ENCODE measurements around the gene CH25H.

Gene CH25H

DNA sequence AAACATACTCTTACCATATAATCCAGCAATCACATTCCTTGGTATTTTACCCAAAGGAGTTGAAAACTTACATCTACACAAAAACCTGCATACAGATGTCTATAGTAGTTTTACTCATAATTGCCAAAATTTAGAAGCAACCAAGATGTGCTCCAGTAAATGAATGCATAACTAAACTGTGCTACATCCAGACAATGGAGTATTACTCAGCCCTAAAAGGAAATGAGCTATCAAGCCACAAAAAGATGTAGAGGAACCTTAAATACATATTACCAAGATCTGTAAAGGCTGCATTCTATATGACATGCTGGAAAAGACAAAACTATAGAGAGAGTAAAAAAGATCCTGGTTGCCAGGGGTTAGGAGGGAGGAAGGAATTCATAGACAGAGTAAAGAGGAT is 21.8 kb upstream of the CH25H start:
- DNase-seq: no peak

DNA sequence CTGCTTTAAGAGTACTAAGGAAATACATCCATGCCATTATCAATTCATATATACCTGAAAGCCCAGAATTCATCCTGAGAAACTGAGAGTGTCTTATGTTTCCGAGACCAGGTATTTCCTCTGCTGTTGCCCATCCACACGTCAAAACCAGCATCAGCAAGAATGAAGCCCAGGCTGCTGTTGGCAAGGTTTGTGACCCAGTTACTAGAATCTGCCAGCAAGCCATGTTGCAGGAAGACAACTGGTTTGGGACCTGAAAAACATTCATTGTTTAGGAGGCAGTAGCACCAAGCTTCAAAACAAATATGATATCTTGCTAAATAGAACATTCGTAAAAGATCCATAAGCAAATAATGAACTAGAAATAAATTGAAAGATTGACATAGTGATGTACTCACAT is 21.0 kb upstream of the CH25H start:
- no peak for DNase-seq

DNA sequence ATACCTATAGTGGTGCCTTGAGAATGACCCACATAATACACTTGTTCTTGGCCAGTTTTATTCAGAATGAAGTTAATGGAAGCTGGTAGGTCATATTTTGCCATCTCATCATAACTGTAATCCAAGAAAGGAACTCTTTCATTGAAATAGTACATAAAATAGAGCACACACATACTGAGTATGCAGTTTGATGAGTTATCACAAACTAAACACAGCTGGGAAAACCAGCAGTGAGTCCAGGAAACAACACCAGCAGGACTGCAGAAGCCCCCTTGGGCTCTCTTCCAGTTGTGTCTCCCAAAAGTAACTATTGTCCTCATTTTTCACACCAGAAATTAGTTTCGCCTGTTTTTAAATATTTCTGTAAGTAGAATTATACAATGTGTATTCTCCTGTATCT is 19.8 kb upstream of the CH25H start:
- DNase-seq: no peak

DNA sequence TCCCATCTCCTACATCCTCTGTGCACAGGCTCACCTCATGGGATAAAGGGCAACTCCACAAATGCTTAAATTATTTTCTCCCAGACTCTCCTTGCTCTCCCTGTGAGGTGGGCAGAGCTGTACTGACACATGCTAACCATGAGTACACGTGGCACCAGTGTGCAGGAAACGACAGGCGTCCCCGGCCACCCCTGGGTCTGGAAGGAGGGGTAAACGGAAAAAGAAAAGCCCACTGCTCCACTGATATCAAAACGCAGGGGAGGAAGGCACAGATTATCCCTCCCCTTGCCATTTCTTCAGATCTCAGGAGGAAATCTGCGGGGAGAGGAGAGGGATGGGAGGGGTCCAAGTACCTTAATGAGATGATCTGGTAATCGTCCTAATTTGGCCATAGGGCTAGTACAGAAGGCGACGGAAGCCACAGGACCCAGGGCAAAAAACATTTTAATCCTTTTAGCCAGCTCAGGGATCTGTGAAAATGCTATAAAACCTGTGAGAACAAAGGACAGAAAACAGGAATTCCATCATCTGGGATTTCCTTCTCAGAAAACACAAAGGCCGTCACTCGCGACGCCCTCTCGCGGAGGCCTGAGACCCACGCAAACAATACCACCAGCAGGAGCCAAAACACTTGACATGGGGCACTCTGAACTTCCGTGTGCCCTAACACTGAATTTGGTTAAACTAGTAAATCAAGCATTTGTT is 17.8 kb upstream of the CH25H start:
- no peak for DNase-seq

DNA sequence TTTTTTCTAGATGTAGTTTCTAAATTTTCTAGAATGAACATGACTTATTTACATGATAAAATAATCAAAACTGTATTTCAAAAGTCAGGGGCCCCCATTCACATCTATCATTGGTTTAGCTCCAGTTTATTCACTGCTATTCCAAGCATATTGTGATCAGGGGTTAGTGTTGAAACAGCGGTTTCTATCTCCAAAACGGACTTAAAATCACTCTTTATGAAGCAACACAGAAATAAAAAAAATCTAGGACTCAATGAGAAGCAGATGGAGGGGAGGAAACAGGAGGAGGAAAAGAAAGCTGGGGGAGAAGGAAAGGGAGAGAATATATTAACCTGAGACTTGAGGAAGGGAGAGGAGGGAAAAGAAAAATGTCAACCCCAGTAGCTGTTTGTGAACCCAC is 14.8 kb upstream of the CH25H start:
- no peak for DNase-seq

DNA sequence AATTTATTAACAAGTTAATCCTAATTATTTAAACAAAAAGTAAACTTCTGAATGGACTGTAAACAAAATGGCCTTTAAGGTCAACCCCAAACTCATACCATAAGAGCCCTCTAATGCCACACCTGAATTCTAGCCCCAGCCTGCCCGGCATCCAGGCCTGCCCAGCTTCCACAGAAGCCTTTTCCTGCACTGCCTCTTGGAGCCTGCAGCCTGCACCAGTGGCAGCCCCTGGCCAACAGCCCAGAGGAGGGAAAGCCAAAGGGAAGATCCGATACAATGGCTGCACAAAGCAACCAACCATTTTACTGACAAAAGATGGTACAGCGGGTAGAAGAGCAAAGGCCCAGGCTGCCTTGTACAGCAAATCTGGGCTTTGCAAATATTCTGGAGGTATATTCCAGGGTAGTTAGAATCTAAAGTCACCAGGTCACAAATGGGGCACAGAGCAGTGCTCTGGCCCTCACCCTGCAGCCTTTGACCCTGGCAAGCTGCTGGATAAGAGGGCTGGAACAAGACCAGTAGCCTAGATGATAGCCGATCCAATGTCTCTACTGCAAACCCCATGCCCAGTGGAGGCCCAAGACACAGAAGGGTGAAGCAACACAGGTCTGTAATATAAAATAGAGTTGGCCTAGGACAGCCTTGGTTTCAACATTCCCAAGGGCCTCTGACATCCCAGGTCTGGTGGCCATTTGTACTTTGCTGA is 12.5 kb upstream of the CH25H start:
- no peak for DNase-seq

DNA sequence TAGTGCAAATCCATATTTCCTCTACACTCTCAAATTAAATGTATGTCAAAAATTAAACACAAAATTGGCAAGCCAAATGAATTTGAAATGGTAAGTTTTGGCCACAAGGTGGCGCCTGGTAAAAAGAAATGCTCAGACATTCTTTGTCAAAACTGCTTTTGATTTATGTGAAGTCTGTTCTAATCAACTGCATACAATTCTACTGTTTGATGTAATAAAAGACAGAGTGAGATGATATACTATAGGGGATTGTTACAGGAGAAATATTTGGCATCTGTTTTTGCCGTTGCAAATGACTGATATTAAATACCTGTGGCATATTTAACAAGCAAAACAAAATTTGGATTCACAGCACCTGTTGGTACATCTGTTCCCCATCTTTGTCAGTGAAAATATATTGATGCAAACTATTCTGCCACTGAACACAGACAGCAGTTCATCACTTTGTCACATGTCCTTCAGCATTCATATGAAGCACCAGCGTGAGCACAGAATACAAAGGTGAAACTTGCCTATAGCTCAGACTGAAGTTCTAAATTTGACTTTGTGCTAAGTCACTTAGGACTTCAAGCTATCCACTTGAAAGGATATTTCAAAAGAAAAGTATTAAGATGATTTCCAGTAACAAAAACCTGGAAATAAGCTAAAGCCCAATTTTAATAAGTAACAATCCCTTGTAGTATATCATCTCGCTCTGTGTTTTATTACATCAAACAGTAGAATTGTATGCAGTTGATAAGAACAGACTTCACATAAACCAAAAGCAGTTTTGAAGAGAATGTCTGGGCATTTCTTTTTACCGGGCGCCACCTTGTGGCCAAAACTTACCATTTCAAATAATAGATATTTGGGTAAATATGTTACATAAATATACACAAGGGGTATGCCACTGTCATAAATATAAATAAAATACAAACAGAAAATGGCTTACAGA is 10.2 kb upstream of the CH25H start:
- peak; percentile 50 to 76 for DNase-seq

DNA sequence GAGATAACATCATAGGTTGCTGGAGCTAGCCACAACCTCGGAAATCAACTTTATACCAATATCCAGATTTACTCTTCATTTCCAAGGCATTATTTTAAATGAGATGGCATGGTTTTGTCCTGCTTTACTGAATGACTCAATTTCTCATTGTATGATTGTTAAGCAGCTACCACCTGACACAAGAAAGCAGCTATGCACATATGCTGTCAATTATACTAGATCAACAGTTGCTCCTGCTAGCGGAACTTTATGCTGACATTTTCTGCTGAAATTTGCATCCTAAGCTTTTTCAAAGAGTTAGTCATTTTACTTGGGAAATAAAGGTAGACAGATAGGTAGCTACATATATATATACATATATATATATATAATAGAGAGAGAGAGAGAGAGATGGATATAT is 8.9 kb upstream of the CH25H start:
- DNase-seq: no peak

DNA sequence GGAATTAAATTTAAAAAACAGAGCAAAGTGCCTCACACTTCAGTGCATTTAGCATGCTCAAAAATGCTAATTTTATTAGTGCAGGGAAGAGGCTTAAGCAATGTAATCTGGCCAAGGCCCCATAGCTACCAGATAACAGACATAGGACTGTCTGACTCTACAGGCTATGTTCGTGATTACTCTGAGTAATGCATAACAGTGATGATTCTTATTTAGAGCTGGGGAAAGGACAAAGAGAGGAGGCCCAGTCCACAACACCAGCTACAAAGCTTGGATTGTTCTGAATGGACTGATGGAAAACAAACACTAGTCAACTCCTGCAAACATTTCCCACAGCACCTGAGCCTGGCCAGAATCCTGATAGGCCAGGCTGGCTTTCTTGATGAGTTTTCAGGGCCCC is 8.4 kb upstream of the CH25H start:
- DNase-seq: no peak

DNA sequence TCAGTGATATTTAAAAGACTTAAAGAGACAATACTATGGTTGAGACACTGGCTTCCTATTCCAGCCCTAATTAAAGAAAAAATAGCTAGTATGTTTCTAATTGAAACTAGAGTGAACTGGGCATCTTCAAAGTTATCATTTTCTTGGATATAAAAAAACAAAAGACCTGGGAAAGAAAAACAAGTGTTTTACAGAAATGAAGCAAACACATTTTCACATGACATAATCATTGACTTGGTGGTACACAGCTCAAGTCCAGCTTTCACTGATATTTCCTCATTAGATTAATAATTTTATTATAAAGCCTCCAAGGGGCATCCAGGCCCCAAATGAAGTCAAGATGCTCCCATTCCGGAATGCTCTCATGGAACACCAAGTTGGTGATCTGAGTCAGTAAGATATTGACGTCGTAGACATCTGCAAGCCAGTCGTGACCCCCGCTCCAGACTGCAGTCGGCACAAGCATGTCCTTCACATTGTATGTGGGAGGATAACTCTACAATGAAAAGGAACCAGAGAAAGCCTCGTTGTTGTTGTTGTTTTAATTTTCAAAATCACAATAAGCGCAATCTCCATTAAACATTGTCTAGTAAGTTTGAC is 7.5 kb upstream of the CH25H start:
- no peak for DNase-seq

DNA sequence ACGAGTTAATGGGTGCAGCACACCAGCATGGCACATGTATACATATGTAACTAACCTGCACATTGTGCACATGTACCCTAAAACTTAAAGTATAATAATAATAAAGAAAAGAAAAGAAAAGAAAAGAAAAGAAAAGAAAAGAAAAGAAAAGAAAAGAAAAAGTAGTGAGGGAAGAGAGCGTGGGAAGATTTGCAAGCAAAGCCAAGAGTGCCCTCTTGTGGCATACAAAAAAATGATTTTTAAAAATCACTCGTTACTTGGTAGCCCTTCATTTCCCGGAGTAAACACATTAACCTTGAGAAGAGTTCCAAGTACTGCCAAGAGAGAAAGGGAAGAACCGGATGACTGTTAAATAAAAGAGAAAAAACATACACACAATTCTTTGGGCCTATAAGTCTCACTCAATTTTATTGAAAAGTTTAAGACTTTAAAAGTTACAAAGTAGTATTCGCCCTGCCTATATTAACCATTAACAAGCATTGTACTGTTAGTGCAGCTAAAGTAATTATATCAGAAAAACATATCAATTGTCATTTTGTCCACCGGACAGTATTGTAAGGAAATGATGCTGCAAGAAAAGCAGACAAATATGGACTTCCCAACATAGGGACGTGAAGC is 6.2 kb upstream of the CH25H start:
- peak in 1 of 2 donors; percentile 58 for DNase-seq

DNA sequence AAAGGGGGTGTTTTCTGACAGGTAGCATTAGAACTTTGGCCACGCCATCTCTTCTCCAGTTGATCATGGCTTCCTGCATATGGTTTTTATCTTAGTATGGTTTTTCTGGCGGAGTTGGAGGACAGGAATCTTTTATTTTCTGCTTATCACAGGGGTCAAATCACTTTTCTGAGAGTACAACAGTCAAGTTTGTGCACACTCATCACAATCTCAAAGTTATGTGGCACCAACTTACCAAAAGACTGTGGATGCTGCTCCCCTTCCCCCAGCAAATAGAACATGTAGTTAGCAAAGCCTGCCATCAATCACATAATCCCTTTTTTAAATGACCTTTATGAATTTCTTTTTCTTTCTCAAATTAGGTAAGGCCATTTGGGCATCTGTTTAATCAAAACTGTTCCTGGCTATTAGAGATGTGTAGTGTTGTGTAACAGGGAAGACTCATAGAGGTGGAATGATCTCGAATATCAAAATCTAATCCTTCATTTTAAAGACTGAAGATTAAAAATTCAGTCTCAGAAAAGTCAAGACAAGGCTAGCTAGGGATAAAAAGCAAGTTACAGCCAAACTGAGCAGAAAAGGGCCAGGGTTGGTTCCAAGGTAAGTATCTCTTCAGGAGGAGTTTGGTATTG is 3.8 kb upstream of the CH25H start:
- no peak for DNase-seq

DNA sequence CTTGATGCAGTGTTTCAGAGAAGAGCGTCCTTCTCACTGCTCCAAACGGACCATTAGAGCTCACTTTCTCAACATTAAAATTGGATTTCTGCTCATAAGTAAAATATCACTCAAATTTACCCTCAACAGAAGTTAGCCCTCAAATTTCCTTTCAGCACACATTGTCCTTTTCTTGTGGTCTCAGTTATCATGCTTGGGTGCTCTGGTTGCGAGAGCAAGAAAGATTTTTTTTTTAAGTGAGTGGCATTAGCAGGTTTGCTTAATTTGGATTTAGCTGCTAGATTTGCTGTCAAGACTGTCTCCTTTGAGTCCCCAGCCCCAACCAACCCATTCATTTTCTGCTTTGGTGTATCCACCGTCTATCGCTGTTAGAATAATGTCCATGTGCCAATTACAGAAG is 2.6 kb upstream of the CH25H start:
- no peak for DNase-seq

DNA sequence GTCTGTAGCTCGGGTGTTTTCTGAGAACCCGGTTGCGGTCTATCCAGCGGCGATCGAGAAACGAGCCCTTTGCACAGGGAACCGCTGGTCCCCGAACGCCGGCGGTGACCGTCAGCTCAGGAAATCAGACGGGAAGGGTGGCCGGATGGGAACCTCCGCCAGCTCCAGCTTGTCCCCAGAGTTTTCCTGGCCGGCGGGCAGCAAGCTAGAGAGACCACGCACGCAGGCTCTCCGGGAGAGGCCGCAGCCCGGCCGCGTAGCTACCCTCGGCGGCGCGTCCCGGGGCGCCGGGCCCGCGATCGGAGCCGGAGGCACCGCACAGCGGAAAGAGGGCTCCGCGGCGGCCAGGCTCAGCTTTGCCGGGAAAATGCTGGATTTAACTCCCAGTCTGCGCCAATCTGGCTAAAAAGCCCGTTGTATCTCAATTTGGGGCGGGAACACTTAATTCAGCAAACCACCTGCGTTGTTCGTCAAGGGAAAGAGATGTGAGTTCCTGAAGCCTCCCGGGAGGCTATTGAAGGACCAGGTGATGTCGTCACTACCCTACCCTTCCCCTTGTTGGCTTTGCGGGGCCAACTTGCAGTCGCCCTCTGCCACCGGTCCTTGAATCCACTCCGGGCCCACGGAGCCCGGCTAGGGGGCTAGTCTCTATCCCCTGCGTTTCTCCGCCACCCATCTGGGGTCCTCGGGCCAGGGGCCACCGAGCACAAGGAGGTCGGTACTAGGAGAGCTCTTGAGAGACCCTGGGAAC is 859 bp upstream of the CH25H start:
- peak in 1 of 2 donors; percentile 8 for DNase-seq

DNA sequence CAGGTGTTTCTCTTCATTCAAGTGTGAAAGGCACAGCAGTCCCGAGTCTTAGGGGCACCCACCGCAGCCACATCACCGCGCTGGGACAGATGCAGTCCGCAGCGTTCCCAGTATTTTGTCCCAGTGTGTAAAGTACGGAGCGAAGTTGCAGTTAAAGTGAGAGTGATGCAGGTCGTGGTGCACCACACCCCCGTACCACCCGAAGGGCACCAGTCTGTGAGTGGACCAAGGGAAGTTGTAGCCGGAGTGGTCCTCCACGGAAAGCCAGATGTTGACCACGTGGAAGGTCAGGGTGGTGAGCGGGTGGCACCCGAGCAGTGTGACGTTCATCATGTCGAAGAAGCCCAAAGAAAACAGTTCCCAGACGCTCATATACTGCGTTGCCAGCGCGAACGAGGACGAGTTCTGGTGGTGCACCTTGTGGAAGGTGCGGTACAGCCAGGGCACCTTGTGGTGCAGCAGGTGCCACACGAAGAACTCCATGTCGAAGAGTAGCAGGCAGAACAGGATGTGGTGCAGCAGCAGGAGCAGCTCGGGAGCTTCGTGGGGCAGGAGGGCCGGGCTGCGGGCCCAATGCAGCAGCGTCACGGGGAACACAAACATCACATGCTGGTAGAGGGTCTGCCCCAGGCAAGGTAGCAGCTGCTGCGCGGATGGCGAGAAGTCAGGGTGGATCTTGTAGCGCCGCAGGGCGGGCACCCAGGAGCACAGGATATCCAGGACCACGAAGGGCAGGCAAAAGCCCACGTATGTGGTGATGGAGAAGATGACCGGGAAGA is 526 bp downstream of the CH25H start:
- peak; percentile 35 to 43 for DNase-seq

DNA sequence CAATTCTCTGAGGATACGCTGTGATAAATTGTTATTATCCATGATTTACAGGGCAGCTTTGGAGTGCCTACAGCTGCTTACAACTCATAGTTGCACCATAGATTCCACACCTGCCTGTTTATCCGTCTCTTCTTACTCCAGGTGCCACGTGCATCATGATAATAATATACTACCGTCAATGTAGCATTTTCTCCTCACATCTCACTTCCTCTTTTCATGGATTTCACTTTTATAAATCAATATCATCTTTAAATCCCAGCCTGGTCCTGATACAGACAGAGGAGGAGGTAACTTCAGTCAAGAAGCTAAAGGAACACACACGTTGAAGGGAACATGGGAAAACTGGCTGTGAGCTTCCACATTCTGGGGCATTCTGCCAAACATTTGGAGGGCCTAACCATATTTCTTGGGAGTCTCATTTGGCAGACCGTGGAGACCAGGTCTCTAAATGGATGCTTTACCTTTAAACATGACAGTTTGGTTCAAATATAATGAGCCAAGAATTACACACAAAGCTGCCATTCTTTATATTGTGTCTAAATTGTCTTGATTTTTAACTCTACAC is 2.4 kb downstream of the CH25H start:
- DNase-seq: no peak

DNA sequence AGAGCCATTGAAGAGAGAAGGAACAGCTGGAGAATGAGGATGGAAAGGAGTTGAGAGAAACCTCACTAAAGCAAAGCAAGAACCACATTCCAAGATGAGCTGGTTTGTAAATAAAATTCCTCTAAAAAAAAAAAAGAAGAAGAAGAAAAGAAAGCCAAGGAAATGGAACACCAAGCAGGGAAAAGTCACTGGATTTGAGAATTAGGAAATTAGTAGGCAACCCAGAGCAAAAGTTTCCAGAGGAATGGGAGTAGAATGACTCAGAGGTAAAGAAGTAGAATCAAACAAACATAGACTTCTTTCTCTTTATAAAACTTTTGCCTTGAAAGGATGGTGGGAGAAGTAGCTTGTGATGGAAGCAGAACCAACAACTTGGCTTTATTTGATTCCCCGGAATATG is 3.9 kb downstream of the CH25H start:
- DNase-seq: no peak

DNA sequence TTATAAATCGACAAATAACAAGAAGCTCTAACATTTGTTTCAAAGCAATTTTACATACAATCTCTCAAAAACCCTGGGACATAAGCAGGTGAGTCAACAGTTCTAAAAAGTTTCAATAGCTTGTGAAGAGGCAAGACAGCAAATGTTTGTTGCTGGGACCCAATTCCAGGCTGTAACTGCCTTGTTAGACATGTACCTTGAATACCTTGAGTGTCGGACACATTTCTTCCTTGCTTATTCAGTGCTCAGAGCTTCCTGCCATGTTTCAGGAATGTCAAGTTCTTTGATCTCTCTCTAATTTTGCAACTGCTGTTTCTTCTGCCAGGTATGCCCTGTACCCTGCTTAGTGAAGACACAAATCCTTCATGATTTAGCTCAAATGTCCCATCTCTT is 5.1 kb downstream of the CH25H start:
- DNase-seq: no peak

DNA sequence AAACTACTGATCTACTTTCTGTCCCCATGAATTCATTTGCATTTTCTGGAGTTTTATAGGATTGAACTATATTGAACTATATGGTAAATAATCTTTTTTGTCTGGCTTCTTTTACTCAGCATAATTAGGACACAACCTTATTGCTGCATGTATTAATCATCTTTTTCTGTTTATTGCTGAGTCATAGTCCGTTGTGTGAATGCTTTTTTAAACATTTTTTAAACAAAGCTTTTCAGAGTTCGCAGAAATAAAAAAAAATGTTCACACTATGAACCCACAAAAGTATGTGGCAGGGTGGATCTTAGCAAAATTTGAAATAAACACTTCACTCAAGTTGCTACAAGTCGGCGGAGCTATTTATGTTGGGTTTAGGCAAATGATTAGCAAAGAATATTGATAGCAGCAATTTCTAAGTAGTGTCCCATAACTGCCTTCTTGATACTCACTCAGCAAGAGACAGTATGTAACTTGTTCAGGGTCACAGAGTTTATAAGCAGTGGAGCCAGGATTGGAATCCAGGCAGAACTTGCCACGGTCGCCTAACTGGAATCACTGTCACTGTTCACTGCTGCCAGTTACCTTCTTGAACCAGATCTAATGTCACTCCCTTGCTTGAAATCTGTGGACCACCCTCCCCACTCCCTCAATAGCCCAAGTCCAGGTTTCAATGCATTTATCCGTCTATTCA is 5.6 kb downstream of the CH25H start:
- DNase-seq: no peak

DNA sequence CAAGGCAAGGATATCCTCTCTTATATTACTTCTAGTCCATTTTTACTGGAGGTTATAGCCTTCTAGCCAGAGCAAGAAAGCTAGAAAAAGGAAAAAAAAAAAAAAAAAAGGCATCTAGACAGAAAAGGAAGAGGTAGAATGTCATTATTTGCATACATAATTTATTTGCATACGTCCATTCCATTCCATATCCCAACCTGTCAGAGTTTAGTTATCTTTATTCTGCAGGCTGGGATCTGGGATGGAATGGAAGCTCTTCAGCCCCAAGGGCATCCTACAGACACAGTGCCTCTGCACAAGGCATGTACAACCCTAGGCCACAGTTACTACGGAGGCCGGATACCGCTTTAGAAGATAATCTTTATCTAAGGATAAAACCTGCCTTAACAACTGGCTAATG is 9.6 kb downstream of the CH25H start:
- DNase-seq: no peak

Measured in CD4-positive, alpha-beta T cell treated with Interleukin-1 beta for 1 hour (primary cell).